Kasumi-1 (cell line): ENCODE data around the gene ETFB.

Source experiments
- DNase-seq, 2 experiments: peaks; one replicate each; lab custom pipeline; 2025; lab: John Stamatoyannopoulos, UW

ETFB gene

GRCh38 chr19:51295382-51296126 lies 70.6 kb downstream of the ETFB start:
- DNase-seq, result no peak
